HepG2 (cell line): ENCODE data around the gene SPTBN4. TPM values are rescaled to one million over a fixed set of nuclear protein-coding genes. Genes with fewer than 3 reads are reported as not detected.
A peak's percentile ranks its signal among the peaks of the same experiment; 100 is the strongest.

Source experiments
- ATAC-seq: fragments of 200-7000 bp; cut with Tn5 transposase; 3 replicates; pipeline ENCODE4 v1.9.1; 2020; ENCODE audit warnings: mild to moderate bottlenecking, moderate library complexity
- BruUV-seq: library from RNA; stranded (reverse); fragments of 400-500 nt; replicated peaks from 2 replicates; lab custom pipeline; 2021; lab: Mats Ljungman, UMichigan
- CTCF ChIA-PET: fragments of 300-600 bp; formaldehyde crosslinking; extraction: SDS; loops from one replicate; lab custom pipeline; 2021; ENCODE audit warnings: low total read pairs, inconsistent platforms, low intra/inter-chr PET ratio; lab: Yijun Ruan, JAX
- POLR2A ChIA-PET: fragments of 350-600 bp; sonication (Branson Sonifier 250); formaldehyde crosslinking; loops from one replicate; lab custom pipeline; 2020; ENCODE audit warnings: antibody characterized with exemption, inconsistent platforms; lab: Yijun Ruan, JAX
- DNase-seq: peaks from one replicate; pipeline ENCODE4 v3.0.0-alpha.2; 2015; ENCODE audit warnings: low spot score
- FAIRE-seq: peaks from 3 replicates; lab custom pipeline; 2011; peaks lifted over from hg19 to GRCh38; lab: Jason Lieb, UNC
- H2AFZ ChIP-seq: one replicate; pipeline ENCODE4 v1.6.1; 2011; ENCODE audit warnings: low read length, inconsistent platforms
- H3K27ac ChIP-seq: fragments of 300-600 bp; 3 replicates; pipeline ENCODE4 v1.8.0; 2011; ENCODE audit warnings: mixed run types, mild to moderate bottlenecking, mixed read lengths, low read length, inconsistent platforms; ENCODE audit not compliant: insufficient read depth; ENCODE audit errors: extremely low read length
- H3K27me3 ChIP-seq, 2 experiments: fragments of 200-600 bp in 1 of 2; 2 replicates in 1 of 2; 3 replicates in 1 of 2; pipeline versions ENCODE4 v1.6.0 to v1.8.0; 2011; ENCODE audit warnings: low read length in 2 of 2, mild to moderate bottlenecking in 2 of 2, moderate library complexity in 2 of 2, inconsistent platforms in 1 of 2; ENCODE audit not compliant: insufficient read depth in 2 of 2, control insufficient read depth in 1 of 2
- H3K36me3 ChIP-seq, 2 experiments: fragments of 200-600 bp in 1 of 2; replicated peaks in 1 of 2; 2 replicates in 1 of 2; 3 replicates in 1 of 2; pipeline versions ENCODE4 v1.5.1 to v1.8.0; 2011; ENCODE audit warnings: low read length in 2 of 2, inconsistent platforms in 1 of 2; ENCODE audit not compliant: insufficient read depth in 2 of 2, control insufficient read depth in 1 of 2
- H3K4me1 ChIP-seq: 2 replicates; pipeline ENCODE4 v1.5.1; 2012; ENCODE audit warnings: low read length, inconsistent platforms; ENCODE audit not compliant: insufficient read depth
- H3K4me2 ChIP-seq: 2 replicates; pipeline ENCODE4 v1.6.0; 2011; ENCODE audit warnings: low read depth, low read length, inconsistent platforms
- H3K4me3 ChIP-seq, 3 experiments: fragments of 200-600 bp in 1 of 3; sonication (generic), shearing (Covaris generic) in 1 of 3; replicated peaks in 1 of 3; 2 replicates each; pipeline ENCODE4 v1.5.1; 2011 to 2016; ENCODE audit warnings: low read length in 3 of 3, inconsistent platforms in 2 of 3, low read depth in 2 of 3, mild to moderate bottlenecking in 2 of 3, control low read depth in 1 of 3, mixed read lengths in 1 of 3; ENCODE audit not compliant: insufficient read depth in 1 of 3
- H3K79me2 ChIP-seq: one replicate; pipeline ENCODE4 v1.6.1; 2011; ENCODE audit warnings: low read length, inconsistent platforms; ENCODE audit not compliant: insufficient read depth
- H3K9ac ChIP-seq: 2 replicates; pipeline ENCODE4 v1.6.0; 2011; ENCODE audit warnings: mild to moderate bottlenecking, low read depth, low read length, inconsistent platforms; ENCODE audit not compliant: insufficient read depth
- H3K9me3 ChIP-seq: 2 replicates; pipeline ENCODE4 v1.5.1; 2012; ENCODE audit warnings: mild to moderate bottlenecking, low read length
- H4K20me1 ChIP-seq: 2 replicates; pipeline ENCODE4 v1.6.0; 2011; ENCODE audit warnings: inconsistent platforms, mild to moderate bottlenecking, low read length, moderate library complexity; ENCODE audit not compliant: insufficient read depth
- CC2D1A ChIP-seq: sonication (generic); formaldehyde crosslinking; IDR thresholded peaks from 2 replicates; pipeline ENCODE4 v1.8.1; 2023; ENCODE audit warnings: mild to moderate bottlenecking, missing genetic modification reagents
- DDIT3 ChIP-seq: sonication (generic); formaldehyde crosslinking; IDR thresholded peaks from 2 replicates; pipeline ENCODE4 v1.4.0; 2020; ENCODE audit warnings: mild to moderate bottlenecking, missing genetic modification reagents
- GZF1 ChIP-seq: sonication (generic); formaldehyde crosslinking; IDR thresholded peaks from 2 replicates; pipeline ENCODE4 v1.5.1; 2020; ENCODE audit warnings: mild to moderate bottlenecking, missing genetic modification reagents
- PHF8 ChIP-seq: sonication (generic); formaldehyde crosslinking; IDR thresholded peaks from 2 replicates; pipeline ENCODE4 v1.5.0; 2020; ENCODE audit warnings: missing genetic modification reagents
- TGIF2 ChIP-seq: IDR thresholded peaks from 2 replicates; pipeline ENCODE4 v1.6.1; 2016; ENCODE audit warnings: control low read depth, missing compliant biosample characterization
- ZFP36L2 ChIP-seq: sonication (generic); formaldehyde crosslinking; IDR thresholded peaks from 2 replicates; pipeline ENCODE4 v1.4.0; 2020; ENCODE audit warnings: missing genetic modification reagents
- ZNF160 ChIP-seq: sonication (generic); formaldehyde crosslinking; IDR thresholded peaks from 2 replicates; pipeline ENCODE4 v1.8.0; 2022; ENCODE audit warnings: mild to moderate bottlenecking, inconsistent platforms, missing genetic modification reagents
- ZNF207 ChIP-seq: fragments of 450-650 bp; IDR thresholded peaks from 2 replicates; pipeline ENCODE4 v1.6.1; 2016; ENCODE audit warnings: antibody characterized with exemption, borderline replicate concordance
- ZNF230 ChIP-seq: sonication (generic); formaldehyde crosslinking; IDR thresholded peaks from 2 replicates; pipeline ENCODE4 v1.4.0; 2020; ENCODE audit warnings: mild to moderate bottlenecking, missing genetic modification reagents
- ZNF510 ChIP-seq: sonication (generic); formaldehyde crosslinking; IDR thresholded peaks from 2 replicates; pipeline ENCODE4 v1.4.0; 2020; ENCODE audit warnings: low read depth, mild to moderate bottlenecking, missing genetic modification reagents
- ZNF609 ChIP-seq: sonication (generic); formaldehyde crosslinking; IDR thresholded peaks from 2 replicates; pipeline ENCODE4 v1.4.0; 2020; ENCODE audit warnings: mild to moderate bottlenecking, missing genetic modification reagents, borderline replicate concordance
- ZNF768 ChIP-seq: sonication (generic); formaldehyde crosslinking; IDR thresholded peaks from 2 replicates; pipeline ENCODE4 v1.4.0; 2020; ENCODE audit warnings: missing genetic modification reagents
- ZNF841 ChIP-seq: sonication (generic); formaldehyde crosslinking; IDR thresholded peaks from 2 replicates; pipeline ENCODE4 v1.8.1; 2023; ENCODE audit warnings: missing genetic modification reagents, borderline replicate concordance
- WGBS: methylation state at CpG from one replicate; pipeline ENCODE4 v1.1.6; 2017; ENCODE audit warnings: low lambda C conversion rate; 5-methylcytosine and 5-hydroxymethylcytosine counted together
- in situ Hi-C: cut with HindIII; loops from 2 replicates; pipeline ENCODE4 v1.10.0; 2017; ENCODE audit warnings: low pct_unique_long_range_greater_than_20kb; ENCODE audit not compliant: extremely low pct_ligation_motif_present
- intact Hi-C: fragments of 100-400 bp; cut with micrococcal nuclease; formaldehyde crosslinking; loops from one replicate; pipeline ENCODE4 v1.10.0; 2022; ENCODE audit not compliant: unreplicated experiment
- polyA plus RNA-seq, 8 experiments: library from polyadenylated mRNA; depleted of rRNA in 3 of 8; stranded (reverse) in 7 of 8; unstranded in 1 of 8; fragments of >200 nt; fragmentation: Illumina TruSeq in 4 of 8; extraction: Trizol in 4 of 8; gene quantifications; 2 replicates each; pipeline versions ENCODE4 v1.2.1 to v1.2.3, GENCODE V29; 2011 to 2016; ENCODE audit warnings: low read depth in 4 of 8, missing spikeins in 1 of 8, mixed read lengths in 1 of 8; ENCODE audit not compliant: insufficient read depth in 1 of 8
- total RNA-seq, 5 experiments: library from RNA; depleted of rRNA; stranded (reverse); fragments of >200 nt; fragmentation: Illumina TruSeq; extraction: Trizol; gene quantifications; 2 replicates each; pipeline ENCODE4 v1.2.3, GENCODE V29; 2016; ENCODE audit warnings: low read depth in 1 of 5
- TF ChIP-seq, protein P1 (sequence below): sonication (generic); formaldehyde crosslinking; IDR thresholded peaks from 2 replicates; pipeline ENCODE4 v1.4.0; 2020; ENCODE audit warnings: mild to moderate bottlenecking, missing genetic modification reagents

SPTBN4 gene
- total and polyA plus RNA-seq, 2 of the 13 experiments (the other 11 are each of a cell fraction or from before 2014, with no cell fraction given) = 0.11 TPM

- BruUV-seq = TSS peak; percentile 59
- POLR2A ChIA-PET = interaction anchor here (1.1 to 2.7 kb wide), 11 partner anchors 8 to 229 kb away, joined by 3 to 11 read pairs (median 4); partner anchors contain the start of genes BLVRB and SERTAD1
- Histone ChIP-seq H3K4me3 (0 out of 6 replicates have a peak overlapping the region, but pooled peaks of 1 of the 3 experiments have one; percentile 63), H3K36me3 (no peaks in the 10 kb centered on the region), H3K27me3 (peaks cover 6 to 61% of the 10 kb centered on the region in 2 experiments; a peak in 3 of 5 replicates), H3K9me3 (no peaks in the 10 kb centered on the region), H2AFZ (no peak overlapping the region), H3K4me1 (peaks cover 77% of the 10 kb centered on the region), H3K9ac (no peak overlapping the region; the same call in 1 of the 2 replicates), H3K27ac (peak overlapping the region; percentile 39), H3K79me2 (no peaks in the 10 kb centered on the region), H3K4me2 (peak overlapping the region; percentile 84), H4K20me1 (peaks cover 5% of the 10 kb centered on the region)
- TF ChIP-seq ZNF207 = no peak
- TF ChIP-seq ZNF768 (CRISPR knock-in tag) = no peak
- no peak for TF ChIP-seq ZNF609 (CRISPR knock-in tag)
- TF ChIP-seq, protein P1, sequence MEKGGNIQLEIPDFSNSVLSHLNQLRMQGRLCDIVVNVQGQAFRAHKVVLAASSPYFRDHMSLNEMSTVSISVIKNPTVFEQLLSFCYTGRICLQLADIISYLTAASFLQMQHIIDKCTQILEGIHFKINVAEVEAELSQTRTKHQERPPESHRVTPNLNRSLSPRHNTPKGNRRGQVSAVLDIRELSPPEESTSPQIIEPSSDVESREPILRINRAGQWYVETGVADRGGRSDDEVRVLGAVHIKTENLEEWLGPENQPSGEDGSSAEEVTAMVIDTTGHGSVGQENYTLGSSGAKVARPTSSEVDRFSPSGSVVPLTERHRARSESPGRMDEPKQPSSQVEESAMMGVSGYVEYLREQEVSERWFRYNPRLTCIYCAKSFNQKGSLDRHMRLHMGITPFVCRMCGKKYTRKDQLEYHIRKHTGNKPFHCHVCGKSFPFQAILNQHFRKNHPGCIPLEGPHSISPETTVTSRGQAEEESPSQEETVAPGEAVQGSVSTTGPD (CRISPR knock-in tag) = no peak
- no peak for TF ChIP-seq ZNF230 (CRISPR knock-in tag)
- TF ChIP-seq GZF1 (CRISPR knock-in tag) = no peak
- no peak for TF ChIP-seq CC2D1A (CRISPR knock-in tag)
- TF ChIP-seq ZNF510 = no peak
- no peak for TF ChIP-seq TGIF2 (CRISPR knock-in tag)
- no peak for TF ChIP-seq PHF8 (CRISPR knock-in tag)
- no peak for TF ChIP-seq DDIT3
- no peak for TF ChIP-seq ZNF841 (CRISPR knock-in tag)
- TF ChIP-seq ZNF160 (CRISPR knock-in tag) = no peak
- no peak for TF ChIP-seq ZFP36L2 (CRISPR knock-in tag)
- DNase-seq (no peak), ATAC-seq (no peak), FAIRE-seq (no peak)
- intact Hi-C loops = no loop called here
- in situ Hi-C loops = loop anchor here (5.0 kb wide), 1 partner anchor 71 kb away; no protein-coding TSS in a partner anchor
- 42% methylated on average over 2 of the region's 2 CpGs for WGBS
- CTCF ChIA-PET = interaction anchor here (1.6 to 6.8 kb wide), 3 partner anchors 31 to 62 kb away, joined by 3 to 37 read pairs (median 5); no protein-coding TSS in a partner anchor
Observed at GRCh38 chr19:40603071-40603388, 136.2 kb downstream of the SPTBN4 start.
